Neural cell (in vitro differentiated cells): ENCODE results near the gene KRTAP10-11. TPM values are rescaled to one million over a fixed set of nuclear protein-coding genes. Genes with fewer than 3 reads are reported as not detected.

Experiments used
- H2AFZ ChIP-seq: fragments of 200-600, 300-800 bp; sonication (generic), shearing (Covaris generic); 2 replicates; pipeline ENCODE4 v1.6.0; 2014; ENCODE audit warnings: low read depth, mild to moderate bottlenecking, antibody characterized with exemption, low read length, moderate library complexity
- H3F3A ChIP-seq: fragments of 200-600 bp; shearing (Covaris generic); 2 replicates; pipeline ENCODE4 v1.6.1; 2016; ENCODE audit warnings: mild to moderate bottlenecking, moderate library complexity, mixed read lengths, antibody characterized with exemption, low read length; ENCODE audit not compliant: insufficient read depth, poor library complexity, severe bottlenecking
- H3K27ac ChIP-seq: fragments of 200-600, 300-800 bp; sonication (generic), shearing (Covaris generic); 2 replicates; pipeline ENCODE4 v1.5.1; 2014; ENCODE audit warnings: mild to moderate bottlenecking, low read length, moderate library complexity
- H3K27me3 ChIP-seq: fragments of 300-800, 200-600 bp; sonication (generic), shearing (Covaris generic); 2 replicates; pipeline ENCODE4 v1.6.0; 2014; ENCODE audit warnings: mild to moderate bottlenecking, low read depth, low read length, moderate library complexity; ENCODE audit not compliant: insufficient read depth
- H3K36me3 ChIP-seq: fragments of 300-800, 200-600 bp; sonication (generic), shearing (Covaris generic); 2 replicates; pipeline ENCODE4 v1.5.1; 2014; ENCODE audit warnings: mild to moderate bottlenecking, antibody characterized with exemption, low read length, moderate library complexity; ENCODE audit not compliant: insufficient read depth
- H3K4me2 ChIP-seq: fragments of 300-800, 200-600 bp; sonication (generic), shearing (Covaris generic); 2 replicates; pipeline ENCODE4 v1.6.0; 2014; ENCODE audit warnings: mild to moderate bottlenecking, low read length
- H3K4me3 ChIP-seq: fragments of 300-800, 200-600 bp; sonication (generic), shearing (Covaris generic); 2 replicates; pipeline ENCODE4 v1.5.1; 2014; ENCODE audit warnings: mild to moderate bottlenecking, low read length, moderate library complexity
- H3K79me2 ChIP-seq: fragments of 200-600 bp; shearing (Covaris generic); replicated peaks from 2 replicates; pipeline ENCODE4 v1.6.0; 2014; ENCODE audit warnings: mild to moderate bottlenecking, low read length, moderate library complexity; ENCODE audit not compliant: insufficient read depth
- H3K9ac ChIP-seq: fragments of 300-800, 200-600 bp; sonication (generic), shearing (Covaris generic); 2 replicates; pipeline ENCODE4 v1.6.1; 2016; ENCODE audit warnings: mild to moderate bottlenecking, low read length, mixed read lengths
- H3K9me2 ChIP-seq: fragments of 200-600 bp; shearing (Covaris generic); 2 replicates; pipeline ENCODE4 v1.6.1; 2016; ENCODE audit warnings: mild to moderate bottlenecking, low read length, mixed read lengths; ENCODE audit not compliant: insufficient read depth
- H3K9me3 ChIP-seq: fragments of 200-600, 300-800 bp; sonication (generic), shearing (Covaris generic); 2 replicates; pipeline ENCODE4 v1.6.1; 2016; ENCODE audit warnings: mild to moderate bottlenecking, mixed run types, low read length, moderate library complexity, mixed read lengths
- H4K20me1 ChIP-seq: fragments of 200-600 bp; shearing (Covaris generic); 2 replicates; pipeline ENCODE4 v1.6.1; 2016; ENCODE audit warnings: mild to moderate bottlenecking, mixed run types; ENCODE audit not compliant: insufficient read depth
- EP300 ChIP-seq: fragments of 450-650 bp; conservative IDR thresholded peaks from 2 replicates; pipeline ENCODE4 v1.6.1; 2014; ENCODE audit warnings: antibody characterized with exemption, mild to moderate bottlenecking, moderate library complexity; ENCODE audit not compliant: poor library complexity, severe bottlenecking
- EZH2 ChIP-seq: fragments of 200-600, 300-800 bp; shearing (Covaris generic), sonication (generic); IDR thresholded peaks from 2 replicates; pipeline ENCODE4 v1.6.1; 2014; ENCODE audit warnings: antibody characterized with exemption, low read length, borderline replicate concordance, mild to moderate bottlenecking; ENCODE audit not compliant: insufficient read depth, poor library complexity, severe bottlenecking
- MXI1 ChIP-seq: fragments of 450-650 bp; conservative IDR thresholded peaks from 2 replicates; pipeline ENCODE4 v1.6.1; 2014; ENCODE audit warnings: antibody characterized with exemption, mild to moderate bottlenecking; ENCODE audit not compliant: poor library complexity, severe bottlenecking
- POLR2AphosphoS5 ChIP-seq: IDR thresholded peaks from 2 replicates; pipeline ENCODE4 v1.6.1; 2012
- RAD21 ChIP-seq: fragments of 450-650 bp; conservative IDR thresholded peaks from 2 replicates; pipeline ENCODE4 v1.6.1; 2014; ENCODE audit warnings: antibody characterized with exemption, mild to moderate bottlenecking, moderate library complexity
- SMC3 ChIP-seq: fragments of 450-650 bp; conservative IDR thresholded peaks from 2 replicates; pipeline ENCODE4 v1.6.1; 2014; ENCODE audit warnings: antibody characterized with exemption, mild to moderate bottlenecking, moderate library complexity; ENCODE audit not compliant: poor library complexity
- TAF1 ChIP-seq: IDR thresholded peaks from 2 replicates; pipeline ENCODE4 v1.6.1; 2012; ENCODE audit warnings: low read depth
- polyA plus RNA-seq: library from polyadenylated mRNA; depleted of rRNA; stranded (reverse); fragments of >200 nt; gene quantifications from 2 replicates; pipeline ENCODE4 v1.2.3, GENCODE V29; 2014
- TF ChIP-seq, protein P1 (sequence below): IDR thresholded peaks from 2 replicates; pipeline ENCODE4 v1.6.1; 2012; ENCODE audit warnings: borderline replicate concordance
- TF ChIP-seq, protein P2 (sequence below): fragments of 450-650 bp; IDR thresholded peaks from 2 replicates; pipeline ENCODE4 v1.5.1; 2014; ENCODE audit warnings: antibody characterized with exemption, mild to moderate bottlenecking, moderate library complexity; ENCODE audit not compliant: poor library complexity, severe bottlenecking

KRTAP10-11 gene
- polyA plus RNA-seq, 1 donor from 2014 or later = not detected

DNA sequence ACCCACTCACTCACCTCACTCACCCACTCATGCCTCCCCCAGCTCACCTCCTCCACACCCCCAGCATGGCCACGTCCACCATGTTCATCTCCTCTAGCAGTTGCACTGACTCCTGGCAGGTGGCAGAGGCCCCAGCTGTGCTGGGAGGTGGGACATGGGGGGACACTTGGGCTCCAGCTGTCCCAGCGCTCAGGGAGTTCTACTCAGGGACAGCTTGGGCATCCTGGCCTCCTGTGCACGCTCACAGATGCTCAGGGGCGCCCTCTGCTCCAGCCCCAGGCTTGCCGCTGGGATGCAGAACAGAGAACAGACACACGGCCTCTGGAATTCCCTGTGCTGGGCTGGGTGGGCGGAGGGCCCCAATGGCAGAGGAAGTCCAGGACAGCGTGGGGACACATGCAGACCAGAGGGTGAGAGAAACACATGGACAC lies 29.1 kb upstream of the KRTAP10-11 start:
- Histone ChIP-seq H3K9me3 (no peaks in the 10 kb centered on the region), H4K20me1 (no peaks in the 10 kb centered on the region), H3K9ac (no peak overlapping the region), H2AFZ (no peak overlapping the region), H3K79me2 (no peaks in the 10 kb centered on the region), H3K4me2 (no peak overlapping the region), H3F3A (no peaks in the 10 kb centered on the region), H3K36me3 (no peaks in the 10 kb centered on the region), H3K27ac (no peak overlapping the region), H3K27me3 (no peaks in the 10 kb centered on the region), H3K4me3 (no peak overlapping the region), H3K9me2 (no peaks in the 10 kb centered on the region)
- TF ChIP-seq POLR2AphosphoS5 (no peak), MXI1 (no peak), SMC3 (no peak), EZH2 (no peak), EP300 (no peak), TAF1 (no peak), RAD21 (no peak)
- TF ChIP-seq, protein P1, sequence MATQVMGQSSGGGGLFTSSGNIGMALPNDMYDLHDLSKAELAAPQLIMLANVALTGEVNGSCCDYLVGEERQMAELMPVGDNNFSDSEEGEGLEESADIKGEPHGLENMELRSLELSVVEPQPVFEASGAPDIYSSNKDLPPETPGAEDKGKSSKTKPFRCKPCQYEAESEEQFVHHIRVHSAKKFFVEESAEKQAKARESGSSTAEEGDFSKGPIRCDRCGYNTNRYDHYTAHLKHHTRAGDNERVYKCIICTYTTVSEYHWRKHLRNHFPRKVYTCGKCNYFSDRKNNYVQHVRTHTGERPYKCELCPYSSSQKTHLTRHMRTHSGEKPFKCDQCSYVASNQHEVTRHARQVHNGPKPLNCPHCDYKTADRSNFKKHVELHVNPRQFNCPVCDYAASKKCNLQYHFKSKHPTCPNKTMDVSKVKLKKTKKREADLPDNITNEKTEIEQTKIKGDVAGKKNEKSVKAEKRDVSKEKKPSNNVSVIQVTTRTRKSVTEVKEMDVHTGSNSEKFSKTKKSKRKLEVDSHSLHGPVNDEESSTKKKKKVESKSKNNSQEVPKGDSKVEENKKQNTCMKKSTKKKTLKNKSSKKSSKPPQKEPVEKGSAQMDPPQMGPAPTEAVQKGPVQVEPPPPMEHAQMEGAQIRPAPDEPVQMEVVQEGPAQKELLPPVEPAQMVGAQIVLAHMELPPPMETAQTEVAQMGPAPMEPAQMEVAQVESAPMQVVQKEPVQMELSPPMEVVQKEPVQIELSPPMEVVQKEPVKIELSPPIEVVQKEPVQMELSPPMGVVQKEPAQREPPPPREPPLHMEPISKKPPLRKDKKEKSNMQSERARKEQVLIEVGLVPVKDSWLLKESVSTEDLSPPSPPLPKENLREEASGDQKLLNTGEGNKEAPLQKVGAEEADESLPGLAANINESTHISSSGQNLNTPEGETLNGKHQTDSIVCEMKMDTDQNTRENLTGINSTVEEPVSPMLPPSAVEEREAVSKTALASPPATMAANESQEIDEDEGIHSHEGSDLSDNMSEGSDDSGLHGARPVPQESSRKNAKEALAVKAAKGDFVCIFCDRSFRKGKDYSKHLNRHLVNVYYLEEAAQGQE = no peak
- TF ChIP-seq, protein P2, sequence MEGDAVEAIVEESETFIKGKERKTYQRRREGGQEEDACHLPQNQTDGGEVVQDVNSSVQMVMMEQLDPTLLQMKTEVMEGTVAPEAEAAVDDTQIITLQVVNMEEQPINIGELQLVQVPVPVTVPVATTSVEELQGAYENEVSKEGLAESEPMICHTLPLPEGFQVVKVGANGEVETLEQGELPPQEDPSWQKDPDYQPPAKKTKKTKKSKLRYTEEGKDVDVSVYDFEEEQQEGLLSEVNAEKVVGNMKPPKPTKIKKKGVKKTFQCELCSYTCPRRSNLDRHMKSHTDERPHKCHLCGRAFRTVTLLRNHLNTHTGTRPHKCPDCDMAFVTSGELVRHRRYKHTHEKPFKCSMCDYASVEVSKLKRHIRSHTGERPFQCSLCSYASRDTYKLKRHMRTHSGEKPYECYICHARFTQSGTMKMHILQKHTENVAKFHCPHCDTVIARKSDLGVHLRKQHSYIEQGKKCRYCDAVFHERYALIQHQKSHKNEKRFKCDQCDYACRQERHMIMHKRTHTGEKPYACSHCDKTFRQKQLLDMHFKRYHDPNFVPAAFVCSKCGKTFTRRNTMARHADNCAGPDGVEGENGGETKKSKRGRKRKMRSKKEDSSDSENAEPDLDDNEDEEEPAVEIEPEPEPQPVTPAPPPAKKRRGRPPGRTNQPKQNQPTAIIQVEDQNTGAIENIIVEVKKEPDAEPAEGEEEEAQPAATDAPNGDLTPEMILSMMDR = no peak

DNA sequence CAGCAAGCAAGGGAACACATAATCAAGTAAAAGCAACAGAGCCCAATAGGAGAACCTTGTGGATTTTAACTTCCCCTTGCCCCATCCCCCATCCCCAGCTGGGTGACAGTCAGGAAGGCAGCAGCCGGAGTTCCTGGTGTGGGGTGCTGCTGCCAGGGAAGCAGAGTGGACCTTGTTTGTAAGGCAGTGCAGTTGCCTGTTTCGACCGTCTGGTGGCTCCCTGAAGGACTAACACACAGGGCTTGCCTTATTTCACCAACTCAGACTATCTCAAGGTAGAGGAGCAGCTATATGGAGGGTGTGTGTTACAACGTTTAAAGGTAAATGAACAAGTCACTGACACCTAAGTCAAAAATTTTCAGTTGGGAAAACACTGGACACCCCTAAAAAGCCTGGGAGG lies 27.7 kb upstream of the KRTAP10-11 start:
- H3K27me3 ChIP-seq = no peaks in the 10 kb centered on the region
- H3K27ac ChIP-seq = no peak overlapping the region
- no peaks in the 10 kb centered on the region for H3K79me2 ChIP-seq
- H3K4me2 ChIP-seq = no peak overlapping the region
- H3K9ac ChIP-seq = no peak overlapping the region
- no peak for TF ChIP-seq POLR2AphosphoS5
- no peak for TF ChIP-seq EP300
- no peak for TF ChIP-seq RAD21
- TF ChIP-seq, protein P1 = no peak
- TF ChIP-seq MXI1 = no peak
- TF ChIP-seq, protein P2 = no peak
- no peak for TF ChIP-seq EZH2
- TF ChIP-seq TAF1 = no peak
- TF ChIP-seq SMC3 = no peak
- no peaks in the 10 kb centered on the region for H3K36me3 ChIP-seq
- no peak overlapping the region for H3K4me3 ChIP-seq
- H4K20me1 ChIP-seq = no peaks in the 10 kb centered on the region
- no peak overlapping the region for H2AFZ ChIP-seq
- H3K9me3 ChIP-seq = no peaks in the 10 kb centered on the region
- no peaks in the 10 kb centered on the region for H3F3A ChIP-seq
- no peaks in the 10 kb centered on the region for H3K9me2 ChIP-seq
